K562 (cell line): Measurements from ENCODE around the gene LRRC10. TPM values are rescaled to one million over a fixed set of nuclear protein-coding genes. Genes with fewer than 3 reads are reported as not detected.

ENCODE experiments used
- ARID3A ChIP-seq: IDR thresholded peaks from 2 replicates; pipeline ENCODE4 v1.6.1; 2012; ENCODE audit warnings: low read depth, low read length, improper control_type of control experiment, borderline replicate concordance
- ARNT ChIP-seq, 2 experiments: fragments of 450-650 bp; IDR thresholded peaks; 2 replicates each; pipeline ENCODE4 v1.6.1; 2016; ENCODE audit warnings: mild to moderate bottlenecking in 1 of 2
- BCL6 ChIP-seq: fragments of 250-450 bp; sonication (Bioruptor Pico); IDR thresholded peaks from 2 replicates; pipeline ENCODE4 v1.4.0; 2020
- BRF1 ChIP-seq: IDR thresholded peaks from 3 replicates; pipeline ENCODE4 v1.6.1; 2011; ENCODE audit warnings: borderline replicate concordance, mild to moderate bottlenecking; ENCODE audit not compliant: insufficient read length; ENCODE audit errors: extremely low read depth
- CAMTA2 ChIP-seq: fragments of 250-450 bp; sonication (Bioruptor Pico); conservative IDR thresholded peaks from 2 replicates; pipeline ENCODE4 v1.5.1; 2022
- IRF1 ChIP-seq: sonication (generic); formaldehyde crosslinking; IDR thresholded peaks from 2 replicates; pipeline ENCODE4 v1.8.0; 2022; ENCODE audit warnings: missing genetic modification reagents, mild to moderate bottlenecking, borderline replicate concordance
- NFIC ChIP-seq: fragments of 450-650 bp; IDR thresholded peaks from 2 replicates; pipeline ENCODE4 v1.6.1; 2017; ENCODE audit warnings: mild to moderate bottlenecking, inconsistent platforms
- NR4A1 ChIP-seq, 2 experiments: fragments of 250-450 bp in 1 of 2; fragments of 450-650 bp in 1 of 2; sonication (Bioruptor Pico) in 1 of 2; IDR thresholded peaks; 2 replicates each; pipeline versions ENCODE4 v1.4.0 to v1.6.1; 2016 to 2020; ENCODE audit warnings: mild to moderate bottlenecking in 2 of 2, missing compliant biosample characterization in 1 of 2, missing genetic modification characterization in 1 of 2, moderate library complexity in 1 of 2
- PPARD ChIP-seq: fragments of 250-450 bp; sonication (Bioruptor Pico); IDR thresholded peaks from 2 replicates; pipeline ENCODE4 v1.8.0; 2022; ENCODE audit warnings: inconsistent platforms, mild to moderate bottlenecking, moderate library complexity
- STAT5B ChIP-seq: fragments of 250-450 bp; sonication (Bioruptor Pico); IDR thresholded peaks from 2 replicates; pipeline ENCODE4 v1.8.0; 2021; ENCODE audit warnings: mild to moderate bottlenecking, inconsistent platforms
- TFAP4 ChIP-seq: sonication (generic); formaldehyde crosslinking; IDR thresholded peaks from 2 replicates; pipeline ENCODE4 v1.8.0; 2022; ENCODE audit warnings: missing genetic modification reagents, mild to moderate bottlenecking, moderate library complexity, borderline replicate concordance
- USF2 ChIP-seq: sonication (generic); formaldehyde crosslinking; IDR thresholded peaks from 2 replicates; pipeline ENCODE4 v1.5.0; 2020; ENCODE audit warnings: missing genetic modification reagents
- ZBTB1 ChIP-seq: sonication (generic); formaldehyde crosslinking; IDR thresholded peaks from 2 replicates; pipeline ENCODE4 v1.8.1; 2023; ENCODE audit warnings: missing genetic modification reagents, low read depth, mild to moderate bottlenecking, borderline replicate concordance
- ZBTB17 ChIP-seq: fragments of 450-650 bp; formaldehyde crosslinking; IDR thresholded peaks from 2 replicates; pipeline ENCODE4 v1.4.0; 2020; ENCODE audit warnings: mild to moderate bottlenecking
- ZBTB2 ChIP-seq: fragments of 450-650 bp; IDR thresholded peaks from 2 replicates; pipeline ENCODE4 v1.6.1; 2016; ENCODE audit warnings: antibody characterized with exemption
- ZNF239 ChIP-seq: fragments of 250-450 bp; sonication (Bioruptor Pico); IDR thresholded peaks from 2 replicates; pipeline ENCODE4 v1.4.0; 2020; ENCODE audit warnings: mild to moderate bottlenecking
- ZNF253 ChIP-seq: fragments of 250-450 bp; sonication (Bioruptor Pico); conservative IDR thresholded peaks from 2 replicates; pipeline ENCODE4 v1.6.1; 2021; ENCODE audit warnings: mild to moderate bottlenecking
- polyA plus RNA-seq, 8 experiments: library from polyadenylated mRNA; depleted of rRNA in 4 of 8; stranded (reverse) in 5 of 8; unstranded in 3 of 8; fragments of >200 nt; fragmentation: Nextera tagmentation in 2 of 8; fragmentation: Illumina TruSeq in 1 of 8; extraction: Ambion mirVana in 2 of 8; extraction: Trizol in 1 of 8; gene quantifications; 2 replicates each; pipeline versions ENCODE4 v1.2.1 to v1.2.3, GENCODE V29; 2011 to 2014; ENCODE audit warnings: inconsistent platforms in 1 of 8, missing spikeins in 1 of 8
- total RNA-seq, 7 experiments: library from RNA; depleted of rRNA in 6 of 7; stranded (reverse); fragments of >200 nt in 6 of 7; fragmentation: Illumina TruSeq in 2 of 7; extraction: Trizol in 2 of 7; gene quantifications; 2 replicates each; pipeline versions ENCODE4 v1.2.1 to v1.2.3, GENCODE V29; 2011 to 2021; ENCODE audit warnings: low replicate concordance in 1 of 7

LRRC10 gene
- total and polyA plus RNA-seq, 9 of the 15 experiments (the other 6 are each of a cell fraction or from before 2014, with no cell fraction given), result 0.09 TPM; not detected in 8

GRCh38 chr12:69623970-69624369, 13.3 kb upstream of the LRRC10 start (continued):
- TF ChIP-seq ZBTB1 (CRISPR knock-in tag) (no peak), IRF1 (no peak), BCL6 (CRISPR knock-in tag) (peak; percentile 40; the same call in 1 of the 2 replicates), ZBTB17 (CRISPR knock-in tag) (peak; percentile 78), ARNT (IDR thresholded peaks at IDR 0.05) (peak; percentile 88 to 99; a peak in 3 of 4 replicates), NFIC (peak; percentile 100), STAT5B (no peak), ZNF239 (0 out of 2 replicates have a peak, but pooled peaks have one; percentile 37), CAMTA2 (no peak), PPARD (CRISPR knock-in tag) (no peak), BRF1 (no peak), USF2 (CRISPR knock-in tag) (peak; percentile 26; the same call in 1 of the 2 replicates), TFAP4 (CRISPR knock-in tag) (peak; percentile 100), ZBTB2 (peak; percentile 54; the same call in 1 of the 2 replicates), ZNF253 (no peak), ARID3A (no peak), NR4A1 (CRISPR knock-in tag; IDR thresholded peaks at IDR 0.05) (0 out of 2 replicates have a peak, but pooled peaks have one; percentile 28), NR4A1 (tag; IDR thresholded peaks at IDR 0.05) (peak; percentile 96)
